Activated T-helper 1 cell treated with anti-CD3 and anti-CD28 coated beads, Interleukin-2, amount 50 U/mL, for 16 hours (primary cell): Measurements from ENCODE around the gene PKNOX2.

Experiments
- DNase-seq, 2 donors: peaks; one replicate each; pipeline ENCODE4 v3.0.0-alpha.2; 2020; ENCODE audit warnings: low read depth in 1 of 2, low spot score in 1 of 2

Gene PKNOX2

GRCh38 chr11:125154378-125155099, 10.0 kb upstream of the PKNOX2 start:
- no peak for DNase-seq

- no peak for DNase-seq
Measured at GRCh38 chr11:125155100-125155444, 9.5 kb upstream of the PKNOX2 start.

- DNase-seq = no peak
Measured at GRCh38 chr11:125155767-125156166, 8.8 kb upstream of the PKNOX2 start.

- no peak for DNase-seq
Measured at GRCh38 chr11:125156346-125157117, 8.0 kb upstream of the PKNOX2 start.

GRCh38 chr11:125157118-125157733, 7.3 kb upstream of the PKNOX2 start:
- DNase-seq = no peak

GRCh38 chr11:125157953-125158680, 6.4 kb upstream of the PKNOX2 start:
- DNase-seq = no peak

GRCh38 chr11:125162743-125163142, 1.8 kb upstream of the PKNOX2 start:
- no peak for DNase-seq

- DNase-seq = no peak
Measured at GRCh38 chr11:125163431-125164063, 1.0 kb upstream of the PKNOX2 start.

- no peak for DNase-seq
Measured at GRCh38 chr11:125164091-125164421, 495 bp upstream of the PKNOX2 start.

GRCh38 chr11:125165111-125165842, 726 bp downstream of the PKNOX2 start:
- DNase-seq = no peak

GRCh38 chr11:125165843-125166763, 1.6 kb downstream of the PKNOX2 start:
- DNase-seq = no peak

GRCh38 chr11:125166764-125167291, 2.3 kb downstream of the PKNOX2 start:
- DNase-seq = no peak

- no peak for DNase-seq
Measured at GRCh38 chr11:125167292-125167953, 2.9 kb downstream of the PKNOX2 start.

GRCh38 chr11:125167954-125168835, 3.6 kb downstream of the PKNOX2 start:
- no peak for DNase-seq

GRCh38 chr11:125168918-125169456, 4.4 kb downstream of the PKNOX2 start:
- no peak for DNase-seq

GRCh38 chr11:125170001-125170509, 5.5 kb downstream of the PKNOX2 start:
- no peak for DNase-seq

- no peak for DNase-seq
Measured at GRCh38 chr11:125170510-125171031, 6.0 kb downstream of the PKNOX2 start.
